ENCODE data around the gene ZFR2.

Gene ZFR2

GRCh38 chr19:3808420-3809143, 60.3 kb downstream of the ZFR2 start:
- no peak for DNase-seq (ENCODE audit: low read depth)
- no peak overlapping the region for H3K4me3 ChIP-seq (ENCODE audit: low read length)
- TF ChIP-seq CTCF (conservative IDR thresholded peaks at IDR 0.05; ENCODE audit: low read depth, low read length) = no peak

GRCh38 chr19:3807574-3808354, 61.1 kb downstream of the ZFR2 start:
- no peak overlapping the region for H3K4me3 ChIP-seq (ENCODE audit: low read length)
- no peak for TF ChIP-seq CTCF (conservative IDR thresholded peaks at IDR 0.05; ENCODE audit: low read depth, low read length)
- no peak for DNase-seq (ENCODE audit: low read depth)

GRCh38 chr19:3807131-3807480, 61.7 kb downstream of the ZFR2 start:
- no peak overlapping the region for H3K4me3 ChIP-seq (ENCODE audit: low read length)
- no peak for DNase-seq (ENCODE audit: low read depth)
- no peak for TF ChIP-seq CTCF (conservative IDR thresholded peaks at IDR 0.05; ENCODE audit: low read depth, low read length)

- no peak for TF ChIP-seq CTCF (conservative IDR thresholded peaks at IDR 0.05; ENCODE audit: low read depth, low read length)
- no peak for DNase-seq (ENCODE audit: low read depth)
- no peak overlapping the region for H3K4me3 ChIP-seq (ENCODE audit: low read length)
These were observed 63.0 kb downstream of the ZFR2 start for GRCh38 chr19:3805859-3806258.

GRCh38 chr19:3804429-3804828, 64.4 kb downstream of the ZFR2 start:
- TF ChIP-seq CTCF (conservative IDR thresholded peaks at IDR 0.05; ENCODE audit: low read depth, low read length) = no peak
- DNase-seq (ENCODE audit: low read depth) = no peak
- H3K4me3 ChIP-seq (ENCODE audit: low read length) = no peak overlapping the region

- no peak for DNase-seq (ENCODE audit: low read depth)
- no peak for TF ChIP-seq CTCF (conservative IDR thresholded peaks at IDR 0.05; ENCODE audit: low read depth, low read length)
- no peak overlapping the region for H3K4me3 ChIP-seq (ENCODE audit: low read length)
These were observed 64.9 kb downstream of the ZFR2 start for GRCh38 chr19:3803986-3804385.
